GM18873 (cell line): ENCODE data around the gene DLGAP1.
"Not testable (repeated sequence)": the region's sequence is repeated elsewhere in the genome, so short reads cannot be mapped to it uniquely, and the experiment has no call there.

Experiments
- ATAC-seq: cut with Tn5 transposase; IDR thresholded peaks from one replicate; pipeline ENCODE4 v1.9.1; 2021; ENCODE audit warnings: mild to moderate bottlenecking, moderate library complexity, moderate number of reproducible peaks; ENCODE audit not compliant: unreplicated experiment, low FRiP score

The DLGAP1 gene

GRCh38 chr18:3623769-3624545 is 831.1 kb downstream of the DLGAP1 start:
- ATAC-seq: no peak

- ATAC-seq: no peak
These were observed 834.7 kb downstream of the DLGAP1 start for GRCh38 chr18:3620146-3621119.

DNA sequence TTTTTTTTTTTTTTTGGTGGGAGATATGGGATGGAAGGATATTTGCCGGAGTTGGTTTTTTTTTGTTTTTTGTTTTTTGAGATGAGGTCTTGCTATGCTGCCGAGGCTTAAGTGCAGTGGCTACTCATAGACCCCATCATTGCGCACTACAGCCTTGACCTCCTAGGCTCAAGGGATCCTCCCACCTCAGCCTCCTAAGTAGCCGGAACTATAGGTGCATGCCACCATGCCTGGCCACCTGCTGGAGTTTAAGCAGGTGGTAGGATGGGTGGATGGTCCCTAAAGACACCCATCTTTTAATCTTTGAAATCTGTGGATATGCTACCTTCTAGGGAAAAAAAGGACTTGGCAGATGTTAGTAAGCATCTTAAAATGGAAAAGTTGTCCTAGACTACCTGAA is 835.4 kb downstream of the DLGAP1 start:
- ATAC-seq: no peak

DNA sequence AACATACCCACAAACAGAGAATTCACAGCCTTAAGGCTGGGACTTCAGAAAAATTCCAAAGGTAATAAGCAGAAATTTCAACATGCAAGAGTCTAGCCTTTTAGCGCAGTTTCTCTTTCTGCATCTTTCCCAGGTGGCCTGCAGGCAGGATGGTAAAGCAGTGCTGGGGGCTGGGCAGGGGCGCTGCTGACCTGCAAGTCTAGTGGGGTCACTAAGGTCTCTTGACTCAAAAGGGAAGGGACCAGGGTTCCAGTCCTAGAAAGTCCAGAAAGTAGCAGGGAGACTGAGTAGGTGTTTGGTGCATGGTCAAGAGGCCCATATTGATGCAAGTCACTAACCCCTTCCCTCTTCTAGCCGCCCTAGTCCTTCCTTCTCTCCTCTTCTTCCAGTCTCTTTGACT is 835.9 kb downstream of the DLGAP1 start:
- ATAC-seq: no peak

DNA sequence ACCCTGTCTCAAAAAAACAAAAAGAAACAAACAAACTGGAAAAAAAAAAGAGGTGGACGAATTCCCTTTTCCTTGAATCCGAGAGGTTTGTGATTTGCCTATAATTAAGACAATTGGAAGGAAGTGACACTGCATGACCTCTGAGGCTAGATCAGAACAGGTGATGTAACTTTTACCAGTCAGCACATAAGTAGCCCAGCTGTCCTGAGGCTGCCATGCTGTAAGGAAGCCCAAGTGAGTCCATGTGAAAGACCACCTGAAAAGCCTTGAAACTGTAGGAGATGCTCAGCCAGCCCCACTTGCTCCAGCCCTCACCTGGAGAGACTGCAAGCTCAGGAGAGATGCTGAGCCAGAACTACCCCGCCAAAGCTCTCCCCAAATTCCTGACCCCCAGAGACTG is 838.4 kb downstream of the DLGAP1 start:
- ATAC-seq: no peak

- no peak for ATAC-seq
These were observed 839.0 kb downstream of the DLGAP1 start for GRCh38 chr18:3616142-3616541.

DNA sequence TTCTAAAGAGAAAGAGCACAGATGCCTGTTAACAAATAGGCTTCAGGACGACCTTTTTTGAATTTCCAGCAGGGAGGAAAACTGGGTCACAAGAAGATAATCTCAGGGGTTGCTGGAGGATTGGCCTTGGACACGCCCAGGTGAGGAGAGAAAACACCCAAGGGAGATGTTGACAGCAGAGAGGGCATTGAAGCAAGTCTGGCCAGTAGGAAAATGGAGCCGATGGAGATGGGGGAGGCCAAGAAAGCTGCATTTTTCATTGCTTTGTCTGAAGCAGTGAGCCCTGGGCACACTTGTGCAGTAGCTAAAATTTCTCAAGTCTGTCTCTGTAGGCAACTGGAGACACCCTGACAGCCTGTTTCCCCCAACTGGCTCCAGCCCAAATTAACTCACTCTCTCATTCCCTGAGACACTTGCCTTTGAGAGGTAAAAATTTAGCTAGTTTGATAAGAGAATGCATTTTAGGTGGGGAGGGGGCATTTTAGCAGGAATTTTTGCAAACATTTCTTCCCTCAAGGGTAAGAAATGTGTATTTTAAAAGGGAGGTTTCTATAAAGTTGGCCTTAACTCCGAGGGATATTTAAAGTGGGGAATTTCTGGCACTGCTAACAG is 839.6 kb downstream of the DLGAP1 start:
- no peak for ATAC-seq

- no peak for ATAC-seq
These were observed 842.8 kb downstream of the DLGAP1 start for GRCh38 chr18:3612315-3612714.

GRCh38 chr18:3611313-3612090 is 843.6 kb downstream of the DLGAP1 start:
- ATAC-seq: no peak

GRCh38 chr18:3610813-3611212 is 844.3 kb downstream of the DLGAP1 start:
- ATAC-seq: no peak

DNA sequence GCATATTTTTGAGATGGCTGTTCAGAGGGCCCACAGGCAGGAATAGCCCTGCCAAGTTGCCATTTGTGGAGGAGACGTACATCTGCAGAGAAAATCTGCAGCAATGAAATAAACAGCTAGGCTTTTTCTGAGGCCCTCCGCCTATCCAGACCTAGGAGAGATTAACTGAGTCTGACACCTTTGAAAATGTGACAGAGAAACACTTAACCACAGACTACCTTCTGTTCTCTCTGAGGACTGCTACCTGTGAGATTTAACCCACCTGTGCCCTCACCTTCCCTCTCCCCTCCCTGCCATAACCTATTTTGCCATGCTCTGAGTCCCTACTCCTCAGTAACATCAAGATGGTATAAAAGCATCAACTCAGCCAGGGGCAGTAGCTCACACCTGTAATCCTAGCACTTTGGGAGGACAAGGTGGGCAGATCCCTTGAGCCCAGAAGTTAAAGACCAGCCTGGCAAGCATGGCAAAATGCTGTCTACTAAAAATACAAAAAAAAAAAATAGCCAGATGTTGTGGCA is 844.9 kb downstream of the DLGAP1 start:
- no peak for ATAC-seq

DNA sequence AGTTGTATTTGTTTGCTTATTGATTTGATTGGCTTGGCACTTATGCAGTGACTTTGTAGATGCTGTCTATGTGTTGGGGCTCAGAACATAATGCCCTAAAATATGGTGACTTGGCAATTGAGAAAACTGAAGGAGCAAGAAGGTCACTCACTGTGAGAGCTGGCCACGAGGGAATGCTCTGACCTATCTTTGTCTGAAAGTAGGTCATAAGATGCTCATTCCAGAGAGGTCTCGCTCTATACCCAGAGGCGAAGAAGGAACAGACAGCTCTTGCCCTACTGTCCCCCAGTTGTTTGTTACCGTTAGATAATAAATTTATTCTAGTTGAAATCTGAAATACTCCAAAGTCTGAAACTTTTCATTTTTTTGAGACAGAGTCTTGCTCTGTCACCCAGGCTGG is 846.6 kb downstream of the DLGAP1 start:
- ATAC-seq: no peak

GRCh38 chr18:3608099-3608453 is 847.0 kb downstream of the DLGAP1 start:
- not testable (repeated sequence) for ATAC-seq

DNA sequence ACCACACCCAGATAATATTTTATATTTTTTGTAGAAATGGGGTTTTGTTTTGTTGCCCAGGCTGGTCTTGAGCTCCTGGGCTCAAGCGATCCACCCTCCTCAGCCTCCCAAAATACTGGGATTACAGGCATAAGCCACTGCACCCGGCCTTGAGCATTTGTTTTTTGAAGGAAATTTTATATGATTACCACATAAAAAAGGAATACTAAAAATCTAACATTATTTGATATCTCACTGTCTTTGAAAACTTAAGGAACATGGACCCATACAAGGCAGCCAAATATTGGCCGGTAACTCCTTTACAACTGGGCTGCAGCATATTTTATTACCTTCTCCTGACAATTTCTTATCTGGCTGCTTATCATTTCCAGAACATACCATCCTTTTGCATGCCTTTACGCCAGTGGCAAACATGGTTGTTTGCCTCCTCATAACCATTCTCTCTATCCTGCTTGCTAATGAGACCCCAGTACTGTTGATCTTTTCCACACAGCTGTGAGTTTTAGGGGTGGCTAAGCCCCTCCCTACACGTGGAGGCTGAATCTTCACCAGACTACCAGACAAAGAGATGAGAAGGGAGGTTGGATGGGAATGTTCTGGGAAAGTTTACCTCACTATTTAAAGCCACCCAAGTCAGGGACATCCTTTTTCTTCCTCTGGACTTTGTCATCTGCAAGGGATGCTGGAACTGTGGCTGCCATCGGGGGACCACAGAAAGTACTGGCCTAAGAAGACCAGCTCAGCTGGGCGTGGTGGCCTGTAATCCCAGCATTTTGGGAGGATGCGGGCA is 847.6 kb downstream of the DLGAP1 start:
- no peak for ATAC-seq

- not testable (repeated sequence) for ATAC-seq
These were observed 848.2 kb downstream of the DLGAP1 start for GRCh38 chr18:3606863-3607262.

DNA sequence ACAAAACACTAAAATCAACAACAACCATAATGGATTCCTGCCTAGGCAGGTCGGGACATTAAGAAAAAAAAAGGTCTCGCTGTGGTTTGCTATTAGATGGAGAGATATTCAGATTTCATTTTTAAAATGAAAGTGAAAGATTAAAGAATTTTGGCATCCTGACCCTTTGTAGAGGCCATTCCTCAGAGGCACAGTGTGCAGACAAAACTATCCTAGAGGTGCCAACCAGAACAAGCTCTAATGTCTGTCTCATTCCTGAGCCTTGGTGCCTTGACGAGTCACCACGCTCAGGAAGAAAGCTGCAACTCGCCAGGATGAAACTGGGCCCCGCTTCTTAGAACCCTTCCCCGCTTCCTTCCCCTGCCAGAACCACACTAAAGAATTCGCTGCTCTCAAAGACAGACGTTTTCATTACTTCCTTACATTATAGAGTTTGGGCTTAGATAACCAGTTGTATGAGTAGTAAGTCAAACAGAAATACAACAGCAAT is 849.1 kb downstream of the DLGAP1 start:
- ATAC-seq: no peak

DNA sequence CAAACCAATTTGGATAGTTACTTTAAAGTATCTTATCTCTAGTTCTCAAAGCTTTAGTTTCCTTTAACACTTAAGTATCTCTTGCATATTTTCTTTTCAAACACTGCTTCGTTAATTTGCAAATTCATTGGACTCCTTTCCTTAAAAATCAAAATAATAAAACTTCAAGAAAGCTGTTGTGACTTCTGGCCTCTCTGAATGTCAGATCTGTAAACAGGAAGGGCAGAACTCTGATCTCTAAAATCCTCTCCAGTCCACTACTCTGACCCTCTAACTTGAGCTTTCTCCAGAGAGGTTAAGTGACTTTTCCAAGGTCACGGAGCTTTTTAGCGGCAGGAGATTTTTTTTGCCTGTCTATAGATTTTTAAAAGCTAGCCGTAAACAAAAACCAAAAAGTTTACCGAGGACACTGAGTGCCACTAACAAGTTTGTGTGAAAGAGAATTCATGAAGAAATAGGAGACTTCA is 849.6 kb downstream of the DLGAP1 start:
- no peak for ATAC-seq

DNA sequence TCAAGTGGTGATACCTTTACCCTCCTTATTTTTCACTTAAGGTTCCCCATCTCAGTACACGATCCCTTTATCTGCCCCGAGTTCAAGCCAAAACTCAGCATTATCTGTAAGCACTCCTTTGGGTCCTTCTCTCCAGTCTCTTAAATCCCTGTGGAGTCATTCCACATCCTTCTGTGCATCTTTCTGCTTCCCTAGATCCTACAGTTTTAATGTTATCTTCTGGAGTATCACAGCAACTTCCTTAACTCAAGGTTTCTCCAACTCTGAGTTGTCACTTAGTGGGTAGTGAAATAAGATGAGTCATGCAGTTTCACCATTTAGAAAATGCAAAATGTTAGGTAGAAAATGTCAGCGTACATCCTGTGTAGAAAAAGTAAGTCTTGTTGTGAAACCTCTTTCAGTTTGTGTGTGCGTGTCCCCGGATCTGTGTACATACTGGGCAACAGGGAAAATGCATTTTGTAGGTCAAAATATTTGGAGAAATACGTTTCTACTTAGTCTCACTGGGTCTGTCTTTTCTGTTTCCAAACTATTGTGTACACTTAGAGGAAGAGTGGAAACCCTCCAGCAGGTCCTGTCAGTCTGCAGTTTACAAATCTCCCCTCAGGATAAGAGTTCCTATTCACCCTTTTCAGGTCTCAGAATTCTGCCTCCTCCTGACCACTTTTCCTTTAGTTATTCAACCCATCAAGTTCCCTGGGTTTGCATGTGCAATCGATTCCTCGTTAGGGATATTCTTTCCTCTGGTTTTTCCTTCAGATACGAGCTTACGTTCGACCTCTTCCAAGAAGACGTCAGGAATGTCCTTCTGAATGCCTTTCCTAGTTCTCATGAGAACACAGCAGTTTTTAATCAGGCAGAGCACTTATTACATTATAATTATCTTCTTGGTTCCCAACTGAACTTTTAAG is 850.4 kb downstream of the DLGAP1 start:
- ATAC-seq: peak; percentile 96
